Caco-2 (cell line): ENCODE measurements around the gene STX1A. TPM values are rescaled to one million over a fixed set of nuclear protein-coding genes. Genes with fewer than 3 reads are reported as not detected.

Experiments
- BruUV-seq: library from RNA; stranded (reverse); fragments of 400-500 nt; replicated peaks from 2 replicates; lab custom pipeline; 2021; lab: Mats Ljungman, UMichigan
- CTCF ChIA-PET: fragments of 300-600 bp; sonication (Branson Sonifier 250); formaldehyde crosslinking; loops from one replicate; lab custom pipeline; 2022; ENCODE audit warnings: antibody characterized with exemption; lab: Charles Lee
- POLR2A ChIA-PET: fragments of 300-600 bp; sonication (Branson Sonifier 250); formaldehyde crosslinking; loops from one replicate; lab custom pipeline; 2022; ENCODE audit warnings: antibody characterized with exemption; lab: Charles Lee
- DNase-seq, 2 experiments: peaks; one replicate each; pipeline versions ENCODE4 v3.0.0 to v3.0.0-alpha.2; 2020 to 2022
- H3K27me3 ChIP-seq: replicated peaks from 2 replicates; pipeline ENCODE4 v1.6.0; 2011; ENCODE audit warnings: low read length; ENCODE audit not compliant: control insufficient read depth, insufficient read depth
- H3K36me3 ChIP-seq: 2 replicates; pipeline ENCODE4 v1.5.1; 2011; ENCODE audit warnings: low read length; ENCODE audit not compliant: control insufficient read depth, insufficient read depth
- H3K4me1 ChIP-seq: fragments of 250-450 bp; sonication (Bioruptor Pico); 2 replicates; pipeline ENCODE4 v1.5.1; 2020; ENCODE audit warnings: mild to moderate bottlenecking
- H3K4me3 ChIP-seq: 2 replicates; pipeline ENCODE4 v1.5.1; 2011; ENCODE audit warnings: low read depth, mild to moderate bottlenecking, control low read depth, low read length
- H3K9me3 ChIP-seq: fragments of 250-450 bp; sonication (Bioruptor Pico); 2 replicates; pipeline ENCODE4 v1.5.1; 2020; ENCODE audit warnings: mild to moderate bottlenecking, moderate library complexity
- H3K27ac Mint-ChIP-seq: one replicate; pipeline ENCODE4 v1.8.0; 2022; ENCODE audit warnings: mixed read lengths; ENCODE audit not compliant: unreplicated experiment
- H3K27me3 Mint-ChIP-seq: one replicate; pipeline ENCODE4 v1.8.0; 2022; ENCODE audit warnings: mixed read lengths; ENCODE audit not compliant: insufficient read depth, unreplicated experiment
- H3K36me3 Mint-ChIP-seq: one replicate; pipeline ENCODE4 v1.8.0; 2022; ENCODE audit warnings: mild to moderate bottlenecking, mixed read lengths; ENCODE audit not compliant: insufficient read depth, unreplicated experiment
- H3K4me1 Mint-ChIP-seq: one replicate; pipeline ENCODE4 v1.8.0; 2022; ENCODE audit warnings: low read depth, mixed read lengths; ENCODE audit not compliant: unreplicated experiment
- H3K4me3 Mint-ChIP-seq: one replicate; pipeline ENCODE4 v1.8.0; 2022; ENCODE audit warnings: mild to moderate bottlenecking, moderate library complexity, mixed read lengths; ENCODE audit not compliant: unreplicated experiment
- H3K9me3 Mint-ChIP-seq: one replicate; pipeline ENCODE4 v1.8.0; 2022; ENCODE audit warnings: mixed read lengths; ENCODE audit not compliant: unreplicated experiment
- CTCF ChIP-seq, 2 experiments: fragments of 200-600 bp in 1 of 2; IDR thresholded peaks; 1 replicate in 1 of 2; 2 replicates in 1 of 2; pipeline versions ENCODE4 v1.5.1 to v1.8.0; 2011 to 2022; ENCODE audit warnings: antibody characterized with exemption in 1 of 2, control low read depth in 1 of 2, inconsistent platforms in 1 of 2, low read depth in 1 of 2, low read length in 1 of 2, mild to moderate bottlenecking in 1 of 2, moderate library complexity in 1 of 2; ENCODE audit not compliant: insufficient read depth in 1 of 2, severe bottlenecking in 1 of 2, unreplicated experiment in 1 of 2
- intact Hi-C: fragments of 100-400 bp; cut with micrococcal nuclease; formaldehyde crosslinking; loops from one replicate; pipeline ENCODE4 v1.10.0; 2022; ENCODE audit not compliant: unreplicated experiment
- total RNA-seq: library from RNA; stranded (reverse); gene quantifications from 2 replicates; pipeline ENCODE4 v1.2.3, GENCODE V29; 2022

STX1A gene
- total RNA-seq, 1 experiment from 2014 or later, result 28.6 TPM

DNA sequence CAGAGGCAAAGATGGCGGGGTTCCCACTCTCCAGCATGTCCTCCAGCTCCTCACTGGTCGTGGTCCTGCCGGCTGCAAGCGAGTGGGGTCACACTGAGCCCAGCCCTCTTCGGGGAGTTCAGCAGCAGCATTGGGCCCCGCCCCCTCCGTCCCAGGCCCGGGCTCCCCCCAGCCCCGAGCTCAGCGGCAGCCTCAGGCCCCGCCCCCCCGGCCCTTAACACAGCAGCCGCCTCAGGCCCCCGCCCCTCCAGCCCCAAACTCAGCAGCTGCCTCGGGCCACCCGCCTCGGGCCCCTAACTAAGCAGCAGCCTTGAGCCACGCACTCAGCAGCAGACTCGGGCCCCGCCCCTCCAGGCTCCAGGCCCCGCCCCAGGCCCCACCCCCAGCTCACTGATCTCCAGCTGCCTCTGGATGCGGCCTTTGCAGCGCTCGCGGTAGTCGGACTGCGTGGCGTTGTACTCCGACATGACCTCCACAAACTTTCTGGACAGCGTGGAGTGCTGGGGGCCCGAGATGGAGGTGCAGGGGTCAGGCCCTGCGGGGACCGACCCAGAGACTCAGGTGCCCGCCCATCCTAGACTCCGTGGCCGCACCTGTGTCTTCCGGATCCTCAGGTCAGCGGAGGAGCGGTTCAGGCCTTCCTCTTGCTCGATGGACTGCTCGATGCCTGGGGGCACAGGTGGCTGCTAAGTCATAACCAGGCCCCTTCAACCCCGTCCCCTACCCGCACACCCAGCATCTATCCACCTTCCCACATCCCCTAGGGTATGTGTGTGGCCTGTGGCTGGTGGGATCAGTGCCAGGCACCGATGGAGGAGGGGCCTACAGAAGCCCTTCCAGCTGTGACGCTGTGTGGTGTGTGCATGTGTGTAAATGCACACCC lies 15.5 kb downstream of the STX1A start:
- Mint-ChIP-seq H3K4me3 (no peak overlapping the region), H3K36me3 (peaks cover 77% of the 10 kb centered on the region), H3K9me3 (no peaks in the 10 kb centered on the region), H3K27me3 (no peaks in the 10 kb centered on the region), H3K27ac (no peak overlapping the region), H3K4me1 (no peaks in the 10 kb centered on the region)
- no peak overlapping the region for H3K4me3 ChIP-seq
- no TSS peak for BruUV-seq
- peaks cover 11% of the 10 kb centered on the region for H3K4me1 ChIP-seq
- peaks cover 1% of the 10 kb centered on the region; the same call in 1 of the 2 replicates for H3K36me3 ChIP-seq
- no peaks in the 10 kb centered on the region for H3K9me3 ChIP-seq
- DNase-seq, result no peak
- intact Hi-C loops, result no loop called here
- ChIA-PET POLR2A (no interaction called here), CTCF (interaction anchor here (0.6 to 1.2 kb wide), 2 partner anchors 11 to 34 kb away, joined by 3 read pairs; partner anchors contain the start of gene ABHD11)
- H3K27me3 ChIP-seq, result no peaks in the 10 kb centered on the region
- no peak for TF ChIP-seq CTCF (IDR thresholded peaks at IDR 0.05; ENCODE audit: insufficient read depth in 1 of 2, low read depth in 1 of 2, low read length in 1 of 2, severe bottlenecking in 1 of 2, unreplicated experiment in 1 of 2)

- ChIA-PET CTCF (interaction anchor here (0.6 kb wide), 1 partner anchor 68 kb away, joined by 3 read pairs; no protein-coding TSS in a partner anchor), POLR2A (no interaction called here)
Measured at GRCh38 chr7:73703225-73703624, 16.2 kb downstream of the STX1A start.

More at GRCh38 chr7:73703225-73703624, 16.2 kb downstream of the STX1A start:
- H3K27ac Mint-ChIP-seq, result no peak overlapping the region
- peaks cover 76% of the 10 kb centered on the region for H3K36me3 Mint-ChIP-seq
- H3K36me3 ChIP-seq, result peaks cover 1% of the 10 kb centered on the region; the same call in 1 of the 2 replicates
- H3K9me3 Mint-ChIP-seq, result no peaks in the 10 kb centered on the region
- no peaks in the 10 kb centered on the region for H3K9me3 ChIP-seq
- intact Hi-C loops, result no loop called here
- no peaks in the 10 kb centered on the region for H3K27me3 ChIP-seq
- H3K4me1 Mint-ChIP-seq, result no peaks in the 10 kb centered on the region
- H3K4me1 ChIP-seq, result peaks cover 12% of the 10 kb centered on the region
- H3K4me3 Mint-ChIP-seq, result no peak overlapping the region
- no TSS peak for BruUV-seq
- H3K27me3 Mint-ChIP-seq, result no peaks in the 10 kb centered on the region
- no peak for TF ChIP-seq CTCF (IDR thresholded peaks at IDR 0.05; ENCODE audit: insufficient read depth in 1 of 2, low read depth in 1 of 2, low read length in 1 of 2, severe bottlenecking in 1 of 2, unreplicated experiment in 1 of 2)
- DNase-seq, result no peak
- H3K4me3 ChIP-seq, result no peak overlapping the region
